SK-N-SH (cell line): ENCODE results near the gene NOS1. TPM values are rescaled to one million over a fixed set of nuclear protein-coding genes. Genes with fewer than 3 reads are reported as not detected.

ENCODE experiments used
- CTCF ChIA-PET: fragments of 300-600, 350-600 bp; formaldehyde crosslinking; extraction: SDS; loops from one replicate; lab custom pipeline; 2021; lab: Yijun Ruan, JAX
- POLR2A ChIA-PET: fragments of 350-600 bp; sonication (Branson Sonifier 250); formaldehyde crosslinking; extraction: SDS; loops from one replicate; lab custom pipeline; 2020; ENCODE audit warnings: antibody characterized with exemption, inconsistent platforms; lab: Yijun Ruan, JAX
- DNase-seq: peaks from one replicate; pipeline ENCODE4 v3.0.0; 2012
- H2AFZ ChIP-seq: fragments of 200-600 bp; sonication (generic); 2 replicates; pipeline ENCODE4 v1.8.1; 2016; ENCODE audit warnings: antibody characterized with exemption, mild to moderate bottlenecking, low read depth
- H3F3A ChIP-seq: fragments of 200-600 bp; sonication (generic); replicated peaks from 2 replicates; pipeline ENCODE3; 2016; ENCODE audit warnings: antibody characterized with exemption, mild to moderate bottlenecking; ENCODE audit not compliant: insufficient read depth
- H3K27ac ChIP-seq, 2 experiments: fragments of 200-500 bp in 1 of 2; fragments of 200-600 bp in 1 of 2; sonication (Bioruptor generic) in 1 of 2; sonication (generic), shearing (Covaris generic) in 1 of 2; 2 replicates each; pipeline versions ENCODE4 v1.5.1 to v1.6.1; 2014 to 2016; ENCODE audit warnings: low read depth in 2 of 2, inconsistent platforms in 1 of 2, low read length in 1 of 2, mild to moderate bottlenecking in 1 of 2, mixed read lengths in 1 of 2
- H3K27me3 ChIP-seq: fragments of 200-600 bp; sonication (generic), shearing (Covaris generic); 2 replicates; pipeline ENCODE4 v1.6.1; 2016; ENCODE audit warnings: mixed run types; ENCODE audit not compliant: insufficient read depth
- H3K36me3 ChIP-seq, 2 experiments: fragments of 200-500 bp in 1 of 2; fragments of 200-600 bp in 1 of 2; sonication (Bioruptor generic) in 1 of 2; sonication (generic) in 1 of 2; replicated peaks in 1 of 2; 2 replicates each; pipeline versions ENCODE3 to v1.5.1; 2014 to 2016; ENCODE audit warnings: low read length in 1 of 2, mild to moderate bottlenecking in 1 of 2; ENCODE audit not compliant: insufficient read depth in 2 of 2, control insufficient read depth in 1 of 2
- H3K4me1 ChIP-seq, 2 experiments: fragments of 200-500 bp in 1 of 2; fragments of 200-600 bp in 1 of 2; sonication (Bioruptor generic) in 1 of 2; sonication (generic), shearing (Covaris generic) in 1 of 2; 2 replicates each; pipeline versions ENCODE4 v1.5.1 to v1.6.1; 2014 to 2016; ENCODE audit warnings: low read depth in 1 of 2, low read length in 1 of 2, mixed run types in 1 of 2; ENCODE audit not compliant: insufficient read depth in 2 of 2, control insufficient read depth in 1 of 2
- H3K4me2 ChIP-seq: fragments of 200-600 bp; sonication (generic), shearing (Covaris generic); 2 replicates; pipeline ENCODE4 v1.6.1; 2017; ENCODE audit warnings: mixed run types
- H3K4me3 ChIP-seq, 2 experiments: fragments of 200-500 bp in 1 of 2; fragments of 200-600 bp in 1 of 2; sonication (Bioruptor generic) in 1 of 2; sonication (generic), shearing (Covaris generic) in 1 of 2; 2 replicates each; pipeline versions ENCODE4 v1.5.1 to v1.8.1; 2014 to 2016; ENCODE audit warnings: low read depth in 2 of 2, inconsistent platforms in 1 of 2, low read length in 1 of 2, mild to moderate bottlenecking in 1 of 2, mixed read lengths in 1 of 2, moderate library complexity in 1 of 2
- H3K79me2 ChIP-seq: fragments of 200-600 bp; sonication (generic); 2 replicates; pipeline ENCODE4 v1.8.1; 2017; ENCODE audit warnings: mild to moderate bottlenecking; ENCODE audit not compliant: insufficient read depth
- H3K9ac ChIP-seq: fragments of 200-600 bp; sonication (generic); 2 replicates; pipeline ENCODE4 v1.6.1; 2017; ENCODE audit warnings: mixed run types
- H3K9me2 ChIP-seq: fragments of 200-600 bp; sonication (generic); 2 replicates; pipeline ENCODE4 v1.6.1; 2017; ENCODE audit warnings: mixed run types
- H3K9me3 ChIP-seq: fragments of 200-600 bp; sonication (generic); 2 replicates; pipeline ENCODE4 v1.6.1; 2017; ENCODE audit warnings: mixed run types, mild to moderate bottlenecking, moderate library complexity
- H4K20me1 ChIP-seq: fragments of 200-600 bp; sonication (generic); 2 replicates; pipeline ENCODE4 v1.6.1; 2017; ENCODE audit warnings: mild to moderate bottlenecking, mixed run types; ENCODE audit not compliant: insufficient read depth
- ELF1 ChIP-seq: IDR thresholded peaks from 2 replicates; pipeline ENCODE4 v1.4.0; 2012
- FOSL2 ChIP-seq: IDR thresholded peaks from 2 replicates; pipeline ENCODE4 v1.4.0; 2012; ENCODE audit warnings: low read depth, mild to moderate bottlenecking, moderate library complexity, borderline replicate concordance
- FOXJ3 ChIP-seq: sonication (generic); formaldehyde crosslinking; IDR thresholded peaks from 2 replicates; pipeline ENCODE4 v1.5.1; 2020; ENCODE audit warnings: mild to moderate bottlenecking, missing genetic modification reagents
- FOXM1 ChIP-seq: IDR thresholded peaks from 2 replicates; pipeline ENCODE4 v1.4.0; 2012; ENCODE audit warnings: low read depth, mild to moderate bottlenecking
- GABPA ChIP-seq: IDR thresholded peaks from 2 replicates; pipeline ENCODE4 v1.4.0; 2012; ENCODE audit warnings: low read depth, mild to moderate bottlenecking
- GATA2 ChIP-seq: sonication (generic); formaldehyde crosslinking; IDR thresholded peaks from 2 replicates; pipeline ENCODE4 v1.5.0; 2020; ENCODE audit warnings: mild to moderate bottlenecking, missing genetic modification reagents
- MEF2A ChIP-seq: IDR thresholded peaks from 2 replicates; pipeline ENCODE4 v1.4.0; 2012; ENCODE audit warnings: low read depth, borderline replicate concordance
- NRF1 ChIP-seq: IDR thresholded peaks from 2 replicates; pipeline ENCODE4 v1.6.1; 2012; ENCODE audit warnings: low read depth, mild to moderate bottlenecking, low read length
- RCOR1 ChIP-seq: fragments of 150-350 bp; IDR thresholded peaks from 2 replicates; pipeline ENCODE4 v1.6.1; 2017; ENCODE audit warnings: antibody characterized with exemption, low read length
- RXRA ChIP-seq: IDR thresholded peaks from 2 replicates; pipeline ENCODE4 v1.4.0; 2012; ENCODE audit warnings: low read depth, mild to moderate bottlenecking, borderline replicate concordance
- SIN3A ChIP-seq: IDR thresholded peaks from 2 replicates; pipeline ENCODE4 v1.6.1; 2012; ENCODE audit warnings: low read depth, mild to moderate bottlenecking, low read length, moderate library complexity, borderline replicate concordance
- TAF1 ChIP-seq: IDR thresholded peaks from 2 replicates; pipeline ENCODE4 v1.6.1; 2012; ENCODE audit warnings: low read depth, mild to moderate bottlenecking, low read length, moderate library complexity, borderline replicate concordance
- TCF12 ChIP-seq: IDR thresholded peaks from 2 replicates; pipeline ENCODE4 v1.4.0; 2012
- TEAD4 ChIP-seq: IDR thresholded peaks from 2 replicates; pipeline ENCODE4 v1.4.0; 2012; ENCODE audit warnings: mild to moderate bottlenecking, borderline replicate concordance; ENCODE audit not compliant: insufficient read depth
- WGBS: methylation state at CpG from one replicate; pipeline ENCODE4 v1.1.6; 2017; ENCODE audit warnings: low lambda C conversion rate; 5-methylcytosine and 5-hydroxymethylcytosine counted together
- polyA plus RNA-seq, 3 experiments: library from polyadenylated mRNA; depleted of rRNA; stranded (reverse); fragments of >200 nt; gene quantifications; 2 replicates each; pipeline ENCODE4 v1.2.3, GENCODE V29; 2012
- TF ChIP-seq, protein P1 (sequence below): IDR thresholded peaks from 2 replicates; pipeline ENCODE4 v1.4.0; 2012; ENCODE audit warnings: low read depth, borderline replicate concordance
- TF ChIP-seq, protein P2 (sequence below): IDR thresholded peaks from 2 replicates; pipeline ENCODE4 v1.4.0; 2012; ENCODE audit warnings: low read depth
- TF ChIP-seq, protein P3 (sequence below): IDR thresholded peaks from 2 replicates; pipeline ENCODE4 v1.4.0; 2012; ENCODE audit warnings: low read depth, borderline replicate concordance
- TF ChIP-seq, protein P4 (sequence below): fragments of 150-350 bp; IDR thresholded peaks from 2 replicates; pipeline ENCODE4 v1.6.1; 2017; ENCODE audit warnings: antibody characterized with exemption, low read length, low read depth, borderline replicate concordance
- TF ChIP-seq, protein P5 (sequence below): fragments of 150-350 bp; IDR thresholded peaks from 2 replicates; pipeline ENCODE4 v1.6.1; 2016; ENCODE audit warnings: mild to moderate bottlenecking, low read depth, low read length

NOS1 gene
- polyA plus RNA-seq, 1 of the 3 experiments (the other 2 are of a cell fraction) = 0.02 TPM

DNA sequence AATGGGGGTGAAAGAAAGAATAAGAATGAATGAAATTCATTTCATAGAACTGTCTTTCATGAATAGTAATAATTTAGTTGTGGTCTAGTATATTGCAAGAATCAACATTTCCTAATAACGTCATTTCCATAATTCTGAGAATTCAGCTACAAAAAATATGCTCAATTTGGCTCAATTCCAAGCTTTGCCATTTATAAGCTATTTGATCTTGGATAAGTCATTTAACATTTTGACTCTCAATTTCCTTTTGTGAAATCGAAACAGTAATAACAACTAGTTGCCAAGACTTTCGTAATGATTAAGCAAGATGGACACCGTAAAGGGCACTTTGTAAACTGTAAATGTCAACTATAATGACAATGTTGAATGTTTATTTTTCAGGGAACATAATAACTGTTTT lies 18.1 kb downstream of the NOS1 start:
- Histone ChIP-seq H2AFZ (no peak overlapping the region), H3F3A (no peaks in the 10 kb centered on the region), H3K4me2 (no peak overlapping the region), H3K27ac (no peak overlapping the region), H3K9me2 (no peaks in the 10 kb centered on the region), H4K20me1 (no peaks in the 10 kb centered on the region), H3K79me2 (no peaks in the 10 kb centered on the region), H3K4me3 (no peak overlapping the region), H3K9me3 (no peaks in the 10 kb centered on the region), H3K9ac (no peak overlapping the region), H3K4me1 (no peaks in the 10 kb centered on the region), H3K36me3 (no peaks in the 10 kb centered on the region), H3K27me3 (no peaks in the 10 kb centered on the region)
- DNase-seq = no peak
- TF ChIP-seq, protein P1, sequence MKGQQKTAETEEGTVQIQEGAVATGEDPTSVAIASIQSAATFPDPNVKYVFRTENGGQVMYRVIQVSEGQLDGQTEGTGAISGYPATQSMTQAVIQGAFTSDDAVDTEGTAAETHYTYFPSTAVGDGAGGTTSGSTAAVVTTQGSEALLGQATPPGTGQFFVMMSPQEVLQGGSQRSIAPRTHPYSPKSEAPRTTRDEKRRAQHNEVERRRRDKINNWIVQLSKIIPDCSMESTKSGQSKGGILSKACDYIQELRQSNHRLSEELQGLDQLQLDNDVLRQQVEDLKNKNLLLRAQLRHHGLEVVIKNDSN = no peak
- no peak for TF ChIP-seq RCOR1
- 25% methylated on average over 4 of the region's 4 CpGs for WGBS
- POLR2A ChIA-PET = no interaction called here
- CTCF ChIA-PET = interaction anchor here (1.0 to 2.0 kb wide), 2 partner anchors 494 to 507 kb away, joined by 3 to 8 read pairs; no protein-coding TSS in a partner anchor

DNA sequence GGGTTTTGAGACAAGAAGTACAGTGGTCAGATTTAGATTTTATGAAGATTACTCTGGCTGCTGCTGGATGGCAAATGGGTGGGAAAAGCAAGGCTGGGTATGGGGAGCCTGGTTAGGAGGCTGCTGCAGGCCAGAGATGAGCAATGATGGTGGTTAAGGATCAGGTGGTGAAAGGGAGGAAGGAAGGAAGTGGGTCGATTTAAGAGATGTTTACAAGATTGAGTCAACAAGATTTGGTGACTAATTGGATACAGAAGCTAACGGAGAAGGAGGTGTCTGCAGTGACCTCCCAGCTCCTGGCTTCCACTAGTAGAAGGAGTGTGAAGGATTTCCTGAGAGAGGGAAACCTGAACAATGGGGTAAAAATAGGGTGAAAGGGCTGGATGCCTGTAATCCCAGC lies 18.7 kb downstream of the NOS1 start:
- H3K4me2 ChIP-seq = no peak overlapping the region
- CTCF ChIA-PET = interaction anchor here (1.0 to 2.0 kb wide), 2 partner anchors 11 to 494 kb away, joined by 3 to 8 read pairs; no protein-coding TSS in a partner anchor
- H3K9me3 ChIP-seq = no peaks in the 10 kb centered on the region
- no peaks in the 10 kb centered on the region for H3K27me3 ChIP-seq
- no peaks in the 10 kb centered on the region for H4K20me1 ChIP-seq
- H2AFZ ChIP-seq = no peak overlapping the region
- DNase-seq = no peak
- H3K9ac ChIP-seq = no peak overlapping the region
- no peaks in the 10 kb centered on the region for H3K79me2 ChIP-seq
- no peaks in the 10 kb centered on the region for H3K36me3 ChIP-seq
- H3K4me1 ChIP-seq = no peaks in the 10 kb centered on the region
- TF ChIP-seq, protein P2, sequence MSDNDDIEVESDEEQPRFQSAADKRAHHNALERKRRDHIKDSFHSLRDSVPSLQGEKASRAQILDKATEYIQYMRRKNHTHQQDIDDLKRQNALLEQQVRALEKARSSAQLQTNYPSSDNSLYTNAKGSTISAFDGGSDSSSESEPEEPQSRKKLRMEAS = no peak
- TF ChIP-seq SIN3A = no peak
- TF ChIP-seq TAF1 = no peak
- TF ChIP-seq FOXM1 = no peak
- TF ChIP-seq TCF12 = no peak
- no peak for TF ChIP-seq FOSL2
- no peak for TF ChIP-seq GATA2 (CRISPR knock-in tag)
- TF ChIP-seq GABPA = no peak
- TF ChIP-seq NRF1 = no peak
- no peak for TF ChIP-seq MEF2A
- TF ChIP-seq, protein P3, sequence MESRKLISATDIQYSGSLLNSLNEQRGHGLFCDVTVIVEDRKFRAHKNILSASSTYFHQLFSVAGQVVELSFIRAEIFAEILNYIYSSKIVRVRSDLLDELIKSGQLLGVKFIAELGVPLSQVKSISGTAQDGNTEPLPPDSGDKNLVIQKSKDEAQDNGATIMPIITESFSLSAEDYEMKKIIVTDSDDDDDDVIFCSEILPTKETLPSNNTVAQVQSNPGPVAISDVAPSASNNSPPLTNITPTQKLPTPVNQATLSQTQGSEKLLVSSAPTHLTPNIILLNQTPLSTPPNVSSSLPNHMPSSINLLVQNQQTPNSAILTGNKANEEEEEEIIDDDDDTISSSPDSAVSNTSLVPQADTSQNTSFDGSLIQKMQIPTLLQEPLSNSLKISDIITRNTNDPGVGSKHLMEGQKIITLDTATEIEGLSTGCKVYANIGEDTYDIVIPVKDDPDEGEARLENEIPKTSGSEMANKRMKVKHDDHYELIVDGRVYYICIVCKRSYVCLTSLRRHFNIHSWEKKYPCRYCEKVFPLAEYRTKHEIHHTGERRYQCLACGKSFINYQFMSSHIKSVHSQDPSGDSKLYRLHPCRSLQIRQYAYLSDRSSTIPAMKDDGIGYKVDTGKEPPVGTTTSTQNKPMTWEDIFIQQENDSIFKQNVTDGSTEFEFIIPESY = no peak
- TF ChIP-seq, protein P4, sequence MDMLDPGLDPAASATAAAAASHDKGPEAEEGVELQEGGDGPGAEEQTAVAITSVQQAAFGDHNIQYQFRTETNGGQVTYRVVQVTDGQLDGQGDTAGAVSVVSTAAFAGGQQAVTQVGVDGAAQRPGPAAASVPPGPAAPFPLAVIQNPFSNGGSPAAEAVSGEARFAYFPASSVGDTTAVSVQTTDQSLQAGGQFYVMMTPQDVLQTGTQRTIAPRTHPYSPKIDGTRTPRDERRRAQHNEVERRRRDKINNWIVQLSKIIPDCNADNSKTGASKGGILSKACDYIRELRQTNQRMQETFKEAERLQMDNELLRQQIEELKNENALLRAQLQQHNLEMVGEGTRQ = no peak
- TF ChIP-seq RXRA = no peak
- TF ChIP-seq FOXJ3 (CRISPR knock-in tag) = no peak
- TF ChIP-seq, protein P1 = no peak
- TF ChIP-seq ELF1 = no peak
- TF ChIP-seq, protein P5, sequence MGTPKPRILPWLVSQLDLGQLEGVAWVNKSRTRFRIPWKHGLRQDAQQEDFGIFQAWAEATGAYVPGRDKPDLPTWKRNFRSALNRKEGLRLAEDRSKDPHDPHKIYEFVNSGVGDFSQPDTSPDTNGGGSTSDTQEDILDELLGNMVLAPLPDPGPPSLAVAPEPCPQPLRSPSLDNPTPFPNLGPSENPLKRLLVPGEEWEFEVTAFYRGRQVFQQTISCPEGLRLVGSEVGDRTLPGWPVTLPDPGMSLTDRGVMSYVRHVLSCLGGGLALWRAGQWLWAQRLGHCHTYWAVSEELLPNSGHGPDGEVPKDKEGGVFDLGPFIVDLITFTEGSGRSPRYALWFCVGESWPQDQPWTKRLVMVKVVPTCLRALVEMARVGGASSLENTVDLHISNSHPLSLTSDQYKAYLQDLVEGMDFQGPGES = no peak
- TF ChIP-seq TEAD4 = no peak
- no peak overlapping the region for H3K4me3 ChIP-seq
- no peaks in the 10 kb centered on the region for H3F3A ChIP-seq
- POLR2A ChIA-PET = no interaction called here
- H3K27ac ChIP-seq = no peak overlapping the region
- WGBS = 20% methylated on average over 2 of the region's 2 CpGs
- no peaks in the 10 kb centered on the region for H3K9me2 ChIP-seq
